GM10266 (cell line): Measurements from ENCODE around the gene SLFN12.
A peak's percentile ranks its signal among the peaks of the same experiment; 100 is the strongest.

Experiments used
- DNase-seq: peaks from one replicate; pipeline ENCODE4 v3.0.0; 2012; ENCODE audit errors: extremely low spot score
- CTCF ChIP-seq: IDR thresholded peaks from 2 replicates; pipeline ENCODE4 v1.5.1; 2012; ENCODE audit warnings: mild to moderate bottlenecking, low read depth; ENCODE audit not compliant: control insufficient read depth, insufficient read depth; ENCODE audit errors: missing control alignments

Gene SLFN12

GRCh38 chr17:35377068-35377467 lies 55.2 kb downstream of the SLFN12 start:
- no peak for TF ChIP-seq CTCF

GRCh38 chr17:35376245-35376644 lies 56.1 kb downstream of the SLFN12 start:
- no peak for DNase-seq
- no peak for TF ChIP-seq CTCF

More at GRCh38 chr17:35377068-35377467, 55.2 kb downstream of the SLFN12 start:
- DNase-seq, result no peak

GRCh38 chr17:35374766-35375344 lies 57.4 kb downstream of the SLFN12 start:
- DNase-seq, result no peak
- TF ChIP-seq CTCF, result no peak

GRCh38 chr17:35373984-35374765 lies 58.1 kb downstream of the SLFN12 start:
- DNase-seq, result peak; percentile 19
- no peak for TF ChIP-seq CTCF

- peak; percentile 83 for DNase-seq
- TF ChIP-seq CTCF, result no peak
Measured at GRCh38 chr17:35373534-35373983, 58.7 kb downstream of the SLFN12 start, which contains the start of gene SLFN11. SLFN11 (minus strand) TSS chr17:35373621; CDS start chr17:35363807, 9,814 bp downstream.

GRCh38 chr17:35372846-35373533 lies 59.3 kb downstream of the SLFN12 start:
- DNase-seq, result no peak
- TF ChIP-seq CTCF, result no peak

- no peak for DNase-seq
- no peak for TF ChIP-seq CTCF
Measured at GRCh38 chr17:35371934-35372333, 60.4 kb downstream of the SLFN12 start.
